ENCODE results near the gene CSNK1D.
A peak's percentile ranks its signal among the peaks of the same experiment; 100 is the strongest.

The CSNK1D gene

GRCh38 chr17:82238472-82239201 lies 34.9 kb downstream of the CSNK1D start:
- DNase-seq, result peak; percentile 77

- DNase-seq, result no peak
Observed at GRCh38 chr17:82237746-82238471, 35.6 kb downstream of the CSNK1D start.

GRCh38 chr17:82237083-82237745 lies 36.3 kb downstream of the CSNK1D start:
- no peak for DNase-seq

GRCh38 chr17:82236142-82236971 lies 37.1 kb downstream of the CSNK1D start:
- peak; percentile 78 for DNase-seq

- no peak for DNase-seq
Observed at GRCh38 chr17:82235775-82236141, 37.7 kb downstream of the CSNK1D start.

GRCh38 chr17:82235056-82235774 lies 38.3 kb downstream of the CSNK1D start:
- DNase-seq, result no peak

GRCh38 chr17:82234211-82235055 lies 39.1 kb downstream of the CSNK1D start:
- DNase-seq, result no peak

GRCh38 chr17:82232876-82233785 lies 40.4 kb downstream of the CSNK1D start:
- DNase-seq, result no peak

- DNase-seq, result no peak
Observed at GRCh38 chr17:82232322-82232820, 41.1 kb downstream of the CSNK1D start.

GRCh38 chr17:82231562-82232321 lies 41.8 kb downstream of the CSNK1D start:
- peak; percentile 59 for DNase-seq

GRCh38 chr17:82231312-82231561 lies 42.3 kb downstream of the CSNK1D start:
- no peak for DNase-seq

- peak; percentile 68 for DNase-seq
Observed at GRCh38 chr17:82230609-82231311, 42.7 kb downstream of the CSNK1D start.

- DNase-seq, result no peak
Observed at GRCh38 chr17:82229698-82230608, 43.5 kb downstream of the CSNK1D start.

- DNase-seq, result peak; percentile 79
Observed at GRCh38 chr17:82228842-82229697, 44.4 kb downstream of the CSNK1D start, which contains the start of gene SLC16A3. Gene SLC16A3, plus strand, starts transcription at chr17:82229042. Its CDS starts 6,967 bp downstream, at chr17:82236009.

GRCh38 chr17:82228278-82228841 lies 45.1 kb downstream of the CSNK1D start:
- peak; percentile 70 for DNase-seq

GRCh38 chr17:82227629-82228277 lies 45.7 kb downstream of the CSNK1D start:
- peak; percentile 48 for DNase-seq

Measured in activated T-cell treated with anti-CD3 and anti-CD28 coated beads, Interleukin-2, amount 50 U/mL, for 1 hour (primary cell).